ENCODE measurements around the gene UGGT1. TPM values are rescaled to one million over a fixed set of nuclear protein-coding genes. Genes with fewer than 3 reads are reported as not detected.

UGGT1 gene
- total RNA-seq, 1 donor from 2014 or later, result 58.7 TPM

- H3K4me1 Mint-ChIP-seq, result peaks cover 10% of the 10 kb centered on the region
- no peak for TF ChIP-seq CTCF (conservative IDR thresholded peaks at IDR 0.05)
- H3K9me3 Mint-ChIP-seq, result no peaks in the 10 kb centered on the region
- H3K27ac Mint-ChIP-seq (ENCODE audit: unreplicated experiment), result no peak overlapping the region
- no peak for DNase-seq (ENCODE audit: low read depth, low spot score)
- H3K27me3 Mint-ChIP-seq (ENCODE audit: low read depth), result no peaks in the 10 kb centered on the region
- H3K4me3 Mint-ChIP-seq, result no peak overlapping the region
- peaks cover 8% of the 10 kb centered on the region for H3K36me3 Mint-ChIP-seq (ENCODE audit: low read depth)
Observed at GRCh38 chr2:128196471-128196931, 105.5 kb downstream of the UGGT1 start.

GRCh38 chr2:128197059-128197458 is 106.1 kb downstream of the UGGT1 start:
- no peak for DNase-seq (ENCODE audit: low read depth, low spot score)
- H3K27ac Mint-ChIP-seq (ENCODE audit: unreplicated experiment), result no peak overlapping the region
- no peaks in the 10 kb centered on the region for H3K27me3 Mint-ChIP-seq (ENCODE audit: low read depth)
- peaks cover 3% of the 10 kb centered on the region for H3K36me3 Mint-ChIP-seq (ENCODE audit: low read depth)
- H3K4me1 Mint-ChIP-seq, result peaks cover 5% of the 10 kb centered on the region
- no peak for TF ChIP-seq CTCF (conservative IDR thresholded peaks at IDR 0.05)
- H3K9me3 Mint-ChIP-seq, result no peaks in the 10 kb centered on the region
- no peak overlapping the region for H3K4me3 Mint-ChIP-seq

- Mint-ChIP-seq H3K4me1 (no peaks in the 10 kb centered on the region), H3K4me3 (no peak overlapping the region), H3K27ac (ENCODE audit: unreplicated experiment) (no peak overlapping the region), H3K36me3 (ENCODE audit: low read depth) (peaks cover 2% of the 10 kb centered on the region), H3K9me3 (no peaks in the 10 kb centered on the region), H3K27me3 (ENCODE audit: low read depth) (no peaks in the 10 kb centered on the region)
- no peak for TF ChIP-seq CTCF (conservative IDR thresholded peaks at IDR 0.05)
- no peak for DNase-seq (ENCODE audit: low read depth, low spot score)
Observed at GRCh38 chr2:128198656-128199055, 107.7 kb downstream of the UGGT1 start.

DNA sequence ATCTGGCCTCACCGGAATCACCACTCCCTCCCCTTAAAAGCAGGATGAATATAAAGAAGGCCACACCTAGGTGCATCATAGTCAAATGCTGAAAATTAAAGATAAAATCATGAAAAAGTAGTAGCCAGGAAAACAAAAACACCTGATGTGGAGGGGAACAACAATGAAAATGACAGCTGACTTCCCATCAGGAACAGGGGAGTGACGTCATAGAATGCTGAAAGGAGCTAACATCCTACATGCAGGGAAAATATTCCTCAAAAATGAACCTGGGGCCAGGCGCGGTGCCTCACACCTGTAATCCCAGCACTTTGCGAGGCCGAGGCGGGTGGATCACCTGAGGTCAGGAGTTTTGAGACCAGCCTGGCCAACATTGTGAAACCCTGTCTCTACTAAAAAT is 108.1 kb downstream of the UGGT1 start:
- DNase-seq (ENCODE audit: low read depth, low spot score), result no peak
- no peaks in the 10 kb centered on the region for H3K27me3 Mint-ChIP-seq (ENCODE audit: low read depth)
- no peak for TF ChIP-seq CTCF (conservative IDR thresholded peaks at IDR 0.05)
- H3K27ac Mint-ChIP-seq (ENCODE audit: unreplicated experiment), result peak overlapping the region; percentile 52
- peaks cover 2% of the 10 kb centered on the region for H3K36me3 Mint-ChIP-seq (ENCODE audit: low read depth)
- H3K9me3 Mint-ChIP-seq, result no peaks in the 10 kb centered on the region
- no peaks in the 10 kb centered on the region for H3K4me1 Mint-ChIP-seq
- no peak overlapping the region for H3K4me3 Mint-ChIP-seq

DNA sequence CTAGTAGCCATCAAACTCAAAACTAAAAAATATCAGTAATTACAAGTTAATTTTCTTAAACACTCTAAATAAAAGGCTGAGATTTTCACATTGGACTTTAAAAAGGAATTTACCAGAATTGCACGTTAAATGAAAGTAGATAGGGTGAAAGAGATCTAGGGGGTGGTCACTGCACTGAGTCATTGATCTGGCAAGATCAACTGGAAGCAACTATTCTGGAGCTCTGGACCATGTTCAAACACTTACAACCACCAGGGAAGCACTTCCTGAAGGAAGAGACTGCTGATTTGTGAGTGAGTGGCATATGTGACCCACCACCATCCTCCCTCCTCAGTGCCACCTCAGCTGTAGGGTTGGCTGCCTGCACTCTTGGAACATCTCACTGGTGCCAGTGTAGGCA is 111.8 kb downstream of the UGGT1 start:
- Mint-ChIP-seq H3K27ac (ENCODE audit: unreplicated experiment) (no peak overlapping the region), H3K4me1 (no peaks in the 10 kb centered on the region), H3K4me3 (no peak overlapping the region), H3K27me3 (ENCODE audit: low read depth) (no peaks in the 10 kb centered on the region), H3K9me3 (peaks cover 8% of the 10 kb centered on the region), H3K36me3 (ENCODE audit: low read depth) (peaks cover 2% of the 10 kb centered on the region)
- TF ChIP-seq CTCF (conservative IDR thresholded peaks at IDR 0.05), result no peak
- no peak for DNase-seq (ENCODE audit: low read depth, low spot score)

GRCh38 chr2:128206245-128206644 is 115.2 kb downstream of the UGGT1 start:
- Mint-ChIP-seq H3K4me1 (no peaks in the 10 kb centered on the region), H3K4me3 (no peak overlapping the region), H3K27me3 (ENCODE audit: low read depth) (no peaks in the 10 kb centered on the region), H3K36me3 (ENCODE audit: low read depth) (peaks cover 2% of the 10 kb centered on the region), H3K27ac (ENCODE audit: unreplicated experiment) (peak overlapping the region; percentile 10), H3K9me3 (peaks cover 8% of the 10 kb centered on the region)
- no peak for TF ChIP-seq CTCF (conservative IDR thresholded peaks at IDR 0.05)
- no peak for DNase-seq (ENCODE audit: low read depth, low spot score)

Data from neural crest cell (in vitro differentiated cells).